ENCODE measurements around the gene C2CD3.

C2CD3 gene, protein sequence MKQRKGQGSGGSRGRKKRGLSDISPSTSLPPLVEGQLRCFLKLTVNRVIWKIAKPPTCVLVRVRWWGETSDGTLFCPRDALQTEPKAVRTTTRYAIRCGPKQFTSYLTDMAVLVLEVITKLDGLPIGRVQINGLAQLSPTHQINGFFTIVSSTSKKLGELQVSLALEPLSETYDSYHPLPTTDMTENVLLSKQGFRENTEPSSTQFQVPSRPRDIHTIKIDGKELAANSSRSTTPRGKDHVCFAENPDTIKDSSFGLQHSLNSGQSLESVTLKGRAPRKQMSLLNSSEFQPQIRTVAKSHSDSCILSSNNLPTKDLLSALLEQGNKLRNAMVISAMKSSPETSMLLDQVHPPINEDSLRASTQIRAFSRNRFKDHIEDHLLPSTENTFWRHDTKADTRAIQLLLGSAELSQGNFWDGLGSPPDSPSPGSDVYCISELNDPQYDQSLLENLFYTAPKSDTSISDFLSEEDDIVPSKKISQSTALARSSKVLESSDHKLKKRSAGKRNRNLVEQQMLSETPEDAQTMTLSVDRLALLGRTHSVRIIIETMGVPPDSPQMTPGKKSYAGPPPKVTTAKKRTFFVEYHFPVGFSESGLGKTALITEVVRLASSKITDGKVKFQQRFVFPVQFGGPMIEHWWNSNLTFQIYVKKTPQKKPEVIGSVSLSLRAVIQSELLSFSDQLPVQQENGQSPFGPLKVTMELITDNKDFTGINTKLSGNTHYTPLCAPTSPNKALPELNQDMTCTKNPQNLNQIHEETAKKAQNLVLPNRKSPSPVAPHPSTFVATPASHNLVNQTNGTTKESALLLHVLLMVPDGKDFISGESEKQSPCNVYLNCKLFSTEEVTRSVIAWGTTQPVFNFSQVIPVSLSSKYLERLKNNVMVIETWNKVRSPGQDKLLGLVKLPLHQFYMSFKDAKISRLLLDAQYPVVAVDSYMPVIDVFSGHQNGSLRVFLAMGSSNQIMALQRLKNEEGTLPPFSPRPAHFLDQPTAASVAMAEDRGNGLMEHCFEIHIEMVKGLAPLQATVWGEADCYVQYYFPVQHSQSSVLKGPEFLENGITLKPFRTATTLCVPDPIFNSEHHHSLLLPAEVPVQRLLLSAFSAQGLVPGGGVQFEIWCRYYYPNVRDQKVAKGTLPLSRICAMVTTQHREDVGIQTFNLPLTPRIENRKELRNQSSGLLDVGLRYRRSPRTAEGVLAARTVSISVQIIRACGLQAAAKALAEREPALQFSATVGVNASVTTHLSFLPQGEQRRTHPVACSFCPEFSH (N-terminal part only)

DNA sequence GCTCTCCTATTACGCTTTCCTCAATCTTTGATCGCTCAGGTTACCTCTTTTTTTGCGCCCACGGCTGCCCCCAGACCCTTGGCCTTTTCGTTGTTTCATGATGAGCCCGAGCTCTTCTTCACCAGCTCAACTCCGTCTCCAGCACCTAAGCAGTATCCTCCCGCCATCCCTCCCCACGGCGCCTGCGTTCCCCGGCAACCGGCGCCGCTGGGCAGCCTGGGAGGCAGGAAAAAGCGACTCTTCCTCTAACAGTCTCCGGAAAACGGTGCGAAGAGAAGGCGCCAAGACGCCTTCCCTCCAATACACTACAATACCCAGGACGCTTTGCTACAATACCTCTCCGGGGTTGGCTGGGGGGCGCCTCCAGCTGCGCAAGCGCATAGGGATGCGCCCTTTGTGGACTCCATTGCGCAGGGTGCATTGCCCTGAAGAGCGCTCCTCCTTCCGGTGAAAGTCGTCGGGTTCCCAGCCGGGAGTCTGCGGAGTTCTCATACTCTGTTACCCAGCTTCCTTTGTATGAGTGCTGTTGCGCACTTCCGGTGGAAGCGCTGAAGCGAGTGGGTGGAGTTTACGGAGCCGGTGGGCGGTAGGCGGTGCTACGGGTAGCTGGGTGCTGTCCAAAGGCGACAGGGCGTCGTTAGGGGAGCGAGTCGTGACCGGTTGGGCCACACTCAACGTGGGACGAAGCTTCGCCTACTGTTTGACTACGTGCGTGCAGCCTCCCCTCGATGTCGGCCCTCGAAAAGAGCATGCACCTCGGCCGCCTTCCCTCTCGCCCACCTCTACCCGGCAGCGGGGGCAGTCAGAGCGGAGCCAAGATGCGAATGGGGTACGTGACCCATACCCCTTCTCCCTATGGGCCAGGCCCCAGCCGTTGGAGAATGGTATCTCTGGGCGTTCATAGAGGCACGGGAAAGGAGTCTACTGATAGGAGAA is at the start of gene C2CD3, which contains the start of gene PPME1:
Gene C2CD3, minus strand, starts transcription at position 309 of the 936 bp plus-strand sequence. Its CDS starts 210 bp downstream, at position 99.
Gene PPME1, plus strand, starts transcription at position 596 of the 936 bp plus-strand sequence. Its CDS starts 133 bp downstream, at position 729.
- TF ChIP-seq, protein P1, sequence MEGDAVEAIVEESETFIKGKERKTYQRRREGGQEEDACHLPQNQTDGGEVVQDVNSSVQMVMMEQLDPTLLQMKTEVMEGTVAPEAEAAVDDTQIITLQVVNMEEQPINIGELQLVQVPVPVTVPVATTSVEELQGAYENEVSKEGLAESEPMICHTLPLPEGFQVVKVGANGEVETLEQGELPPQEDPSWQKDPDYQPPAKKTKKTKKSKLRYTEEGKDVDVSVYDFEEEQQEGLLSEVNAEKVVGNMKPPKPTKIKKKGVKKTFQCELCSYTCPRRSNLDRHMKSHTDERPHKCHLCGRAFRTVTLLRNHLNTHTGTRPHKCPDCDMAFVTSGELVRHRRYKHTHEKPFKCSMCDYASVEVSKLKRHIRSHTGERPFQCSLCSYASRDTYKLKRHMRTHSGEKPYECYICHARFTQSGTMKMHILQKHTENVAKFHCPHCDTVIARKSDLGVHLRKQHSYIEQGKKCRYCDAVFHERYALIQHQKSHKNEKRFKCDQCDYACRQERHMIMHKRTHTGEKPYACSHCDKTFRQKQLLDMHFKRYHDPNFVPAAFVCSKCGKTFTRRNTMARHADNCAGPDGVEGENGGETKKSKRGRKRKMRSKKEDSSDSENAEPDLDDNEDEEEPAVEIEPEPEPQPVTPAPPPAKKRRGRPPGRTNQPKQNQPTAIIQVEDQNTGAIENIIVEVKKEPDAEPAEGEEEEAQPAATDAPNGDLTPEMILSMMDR (conservative IDR thresholded peaks at IDR 0.05), result peak; percentile 36; the same call in 1 of the 2 replicates
- H3K27ac ChIP-seq, result peak within 1 kb of the TSS; percentile 92

DNA sequence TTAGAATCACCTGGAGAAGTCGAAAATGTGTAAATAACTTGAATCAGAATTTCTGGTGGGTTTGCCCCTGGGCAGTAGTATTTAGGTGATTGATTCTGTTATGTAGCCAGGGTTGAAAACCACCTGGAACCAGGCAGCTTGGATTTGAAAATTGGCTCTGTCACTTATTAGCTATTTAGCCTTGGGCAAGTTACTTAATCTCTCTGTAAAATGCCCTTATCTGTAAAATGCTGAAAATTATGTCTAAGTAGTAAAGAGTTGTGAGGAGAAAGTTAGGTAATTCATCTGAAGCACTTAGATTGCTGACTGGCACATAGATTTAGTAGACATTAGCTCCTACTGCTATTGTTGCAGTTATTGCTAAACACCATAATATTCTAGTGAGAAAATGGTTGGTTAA is 49.6 kb upstream of the C2CD3 start:
- H3K27ac ChIP-seq, result no peak overlapping the region
- TF ChIP-seq, protein P1 (conservative IDR thresholded peaks at IDR 0.05), result no peak

DNA sequence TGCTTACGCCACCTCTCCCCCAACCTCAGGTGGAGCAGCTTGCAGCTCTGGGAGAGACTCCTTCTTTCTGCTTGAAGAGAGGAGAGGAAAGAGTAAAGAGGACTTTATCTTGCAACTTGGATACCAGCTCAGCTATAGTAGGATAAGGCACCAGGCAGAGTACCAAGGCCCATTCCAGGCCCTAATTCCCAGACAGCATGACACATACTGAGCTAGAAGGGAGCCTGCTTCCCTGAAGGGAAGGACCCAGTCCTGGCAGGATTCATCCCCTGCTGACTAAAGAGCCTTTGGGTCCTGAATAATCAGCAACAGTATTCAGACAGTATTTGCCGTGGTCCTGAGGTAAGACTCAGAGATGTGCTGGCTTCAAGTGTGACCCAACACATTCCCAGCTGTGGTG is 41.7 kb upstream of the C2CD3 start:
- TF ChIP-seq, protein P1 (conservative IDR thresholded peaks at IDR 0.05), result no peak

DNA sequence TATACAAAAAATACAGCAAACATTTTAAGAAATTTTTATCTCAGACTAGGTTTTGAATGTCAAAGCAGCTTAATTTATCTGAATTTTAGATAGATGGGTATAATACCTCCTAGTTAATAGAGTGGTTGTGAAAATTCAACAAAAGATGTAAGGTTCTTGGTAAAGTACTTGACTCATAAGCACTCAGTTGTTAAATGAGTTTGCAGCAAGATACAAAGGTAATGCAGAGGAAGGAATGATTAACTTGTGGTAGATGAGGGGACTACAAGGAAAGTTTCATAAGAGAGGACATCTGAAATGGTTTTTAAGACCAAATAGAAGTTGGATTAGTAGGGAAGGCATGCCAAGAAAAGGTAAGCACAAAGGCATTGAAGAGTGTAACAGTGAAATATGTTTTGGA is 37.7 kb upstream of the C2CD3 start:
- no peak overlapping the region for H3K27ac ChIP-seq
- TF ChIP-seq, protein P1 (conservative IDR thresholded peaks at IDR 0.05), result no peak

More for the DNA sequence above, 41.7 kb upstream of the C2CD3 start:
- H3K27ac ChIP-seq, result no peak overlapping the region

DNA sequence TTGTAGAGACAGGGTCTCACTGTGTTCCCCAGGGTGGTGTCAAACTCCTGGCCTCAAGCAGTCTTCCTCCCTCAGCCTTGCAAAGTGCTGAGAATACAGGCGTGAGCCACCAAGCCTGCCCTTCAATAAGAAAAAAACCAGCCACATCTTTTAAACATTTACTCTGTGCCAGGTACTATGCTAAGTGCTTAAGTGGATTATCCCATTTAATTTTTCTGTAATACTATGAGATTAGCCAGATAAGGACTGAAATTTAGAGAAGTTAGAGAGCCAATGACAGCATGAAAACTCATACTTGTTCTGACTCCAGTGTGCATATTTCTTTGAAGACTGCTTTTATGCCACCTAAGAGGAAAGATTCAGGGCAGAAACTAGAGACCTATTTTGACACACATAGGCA is 35.9 kb upstream of the C2CD3 start:
- TF ChIP-seq, protein P1 (conservative IDR thresholded peaks at IDR 0.05), result no peak
- H3K27ac ChIP-seq, result no peak overlapping the region

DNA sequence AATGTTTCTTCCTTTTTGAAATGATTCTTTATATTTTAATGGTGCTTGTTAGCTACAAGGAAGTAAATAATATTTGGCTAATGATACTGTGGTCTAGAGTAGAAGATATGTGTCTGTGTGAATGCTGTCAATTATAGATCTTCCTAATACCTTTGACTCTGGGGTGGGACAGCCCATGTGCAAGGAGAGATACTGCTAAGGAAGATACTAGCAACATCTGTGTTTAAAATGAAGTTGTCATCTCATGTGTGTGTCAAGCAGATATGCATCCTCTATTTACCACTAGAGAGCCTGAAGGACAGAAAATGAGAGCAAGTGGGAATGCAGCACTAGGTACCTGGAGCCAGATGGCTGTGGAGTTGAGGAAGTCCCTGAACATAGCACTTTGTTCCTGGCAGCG is 34.4 kb upstream of the C2CD3 start:
- TF ChIP-seq, protein P1 (conservative IDR thresholded peaks at IDR 0.05), result no peak
- H3K27ac ChIP-seq, result no peak overlapping the region
